Hematopoietic multipotent progenitor cell treated with erythropoietin and hydrocortisone succinate and interleukin-3 and kit ligand, for 15 days (in vitro differentiated cells): ENCODE data around the gene AIM2.

ENCODE experiments used
- DNase-seq: peaks from one replicate; pipeline ENCODE4 v3.0.0-alpha.2; 2015; ENCODE audit warnings: low spot score

Gene AIM2

GRCh38 chr1:159015440-159015909, 61.1 kb downstream of the AIM2 start:
- DNase-seq: no peak

GRCh38 chr1:159014851-159015250, 61.7 kb downstream of the AIM2 start:
- DNase-seq: no peak

DNA sequence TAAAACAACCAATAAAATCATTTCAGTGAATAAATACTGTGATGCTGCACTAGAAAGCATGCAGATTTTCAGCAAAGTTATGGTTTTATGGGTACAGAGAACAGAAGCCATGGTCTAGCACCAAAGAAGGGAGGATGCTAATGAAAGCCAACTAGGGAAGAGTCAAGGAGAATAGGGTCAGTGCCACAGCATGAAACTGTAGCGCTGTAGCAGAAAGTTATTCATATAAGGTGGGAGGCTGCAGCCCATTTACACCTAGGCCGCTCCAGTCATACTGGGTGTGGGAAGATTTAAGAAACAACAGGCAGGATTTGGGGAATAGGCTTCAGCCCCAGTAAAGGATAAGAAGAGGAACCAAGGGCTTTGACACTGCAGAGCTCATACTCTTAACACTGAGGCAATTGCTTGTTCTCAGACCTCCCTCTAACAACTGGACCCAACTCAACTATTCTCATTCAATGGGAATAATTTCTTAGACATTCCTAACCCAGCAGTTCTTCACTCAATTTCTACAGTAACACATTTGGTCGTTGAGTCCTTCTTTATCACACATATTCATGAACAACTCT, 62.5 kb downstream of the AIM2 start:
- no peak for DNase-seq

DNA sequence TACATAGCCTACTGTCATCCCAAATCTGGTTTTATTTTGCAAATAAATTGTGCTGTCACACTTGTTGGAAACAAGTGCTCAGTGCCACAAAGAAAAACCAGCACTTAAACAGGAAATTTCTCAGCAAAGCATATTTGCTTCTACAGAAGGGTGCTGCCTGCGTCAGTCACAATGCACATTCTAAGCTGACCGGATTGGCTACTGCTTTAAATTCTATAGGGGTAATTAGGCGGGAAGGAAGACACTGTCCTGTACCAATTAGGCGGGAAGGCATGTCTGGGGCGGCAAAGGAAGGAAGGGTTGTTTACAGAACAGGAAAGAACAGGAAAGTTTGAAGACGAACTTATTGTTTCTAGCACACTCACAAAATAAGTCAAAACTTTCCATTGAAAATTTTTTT, 64.1 kb downstream of the AIM2 start:
- DNase-seq: no peak
